AG09309 (cell line): ENCODE measurements around the gene MICAL1.
A peak's percentile ranks its signal among the peaks of the same experiment; 100 is the strongest.

Experiments used
- DNase-seq: peaks from one replicate; pipeline ENCODE4 v3.0.0-alpha.2; 2010; ENCODE audit warnings: low read depth
- H3K4me3 ChIP-seq: 2 replicates; pipeline ENCODE4 v1.5.1; 2011; ENCODE audit warnings: mild to moderate bottlenecking, low read depth, low read length, moderate library complexity; ENCODE audit not compliant: control insufficient read depth
- CTCF ChIP-seq: IDR thresholded peaks from 2 replicates; pipeline ENCODE4 v1.5.1; 2011; ENCODE audit warnings: mild to moderate bottlenecking, low read depth, low read length, inconsistent platforms; ENCODE audit not compliant: insufficient read depth, control insufficient read depth; ENCODE audit errors: missing control alignments

MICAL1 gene

GRCh38 chr6:109455437-109456110 is at the start of gene MICAL1:
Gene MICAL1, minus strand, starts transcription at chr6:109455772. Its CDS starts 1,576 bp downstream, at chr6:109454196.
- TF ChIP-seq CTCF: peak; percentile 15
- DNase-seq: no peak

GRCh38 chr6:109503327-109504224 is 48.0 kb upstream of the MICAL1 start:
- no peak for DNase-seq
- TF ChIP-seq CTCF: no peak
- no peak overlapping the region for H3K4me3 ChIP-seq

More at GRCh38 chr6:109455437-109456110, at the start of gene MICAL1:
- H3K4me3 ChIP-seq: peak within 1 kb of the TSS; percentile 95

GRCh38 chr6:109498936-109499335 is 43.4 kb upstream of the MICAL1 start:
- H3K4me3 ChIP-seq: no peak overlapping the region
- no peak for DNase-seq
- no peak for TF ChIP-seq CTCF

- no peak for DNase-seq
- TF ChIP-seq CTCF: no peak
Observed at GRCh38 chr6:109498052-109498451, 42.5 kb upstream of the MICAL1 start.

GRCh38 chr6:109496036-109496772 is 40.6 kb upstream of the MICAL1 start:
- H3K4me3 ChIP-seq: no peak overlapping the region
- no peak for TF ChIP-seq CTCF
- DNase-seq: no peak

More at GRCh38 chr6:109498052-109498451, 42.5 kb upstream of the MICAL1 start:
- no peak overlapping the region for H3K4me3 ChIP-seq

GRCh38 chr6:109493865-109494264 is 38.3 kb upstream of the MICAL1 start:
- TF ChIP-seq CTCF: no peak
- DNase-seq: no peak
- H3K4me3 ChIP-seq: no peak overlapping the region
